HepG2 (cell line): ENCODE results near the gene SNAI1. TPM values are rescaled to one million over a fixed set of nuclear protein-coding genes. Genes with fewer than 3 reads are reported as not detected.

Source experiments
- FOXA1 ChIP-seq, 2 experiments: fragments of 450-650 bp in 1 of 2; sonication (generic) in 1 of 2; formaldehyde crosslinking in 1 of 2; IDR thresholded peaks; 2 replicates each; pipeline versions ENCODE4 v1.4.0 to v1.6.1; 2016 to 2020; ENCODE audit warnings: missing genetic modification reagents in 1 of 2
- GATAD2A ChIP-seq: IDR thresholded peaks from 2 replicates; pipeline ENCODE4 v1.6.1; 2016
- HDAC2 ChIP-seq: sonication (generic); formaldehyde crosslinking; IDR thresholded peaks from 2 replicates; pipeline ENCODE4 v1.4.0; 2020; ENCODE audit warnings: missing genetic modification reagents
- HINFP ChIP-seq: sonication (generic); formaldehyde crosslinking; IDR thresholded peaks from 2 replicates; pipeline ENCODE4 v1.4.0; 2020; ENCODE audit warnings: low read depth, mild to moderate bottlenecking, missing genetic modification reagents
- KAT8 ChIP-seq: IDR thresholded peaks from 2 replicates; pipeline ENCODE4 v1.6.1; 2016; ENCODE audit warnings: missing genetic modification reagents, missing compliant biosample characterization
- XRCC5 ChIP-seq: fragments of 200-400 bp; formaldehyde crosslinking; optimal IDR thresholded peaks from 2 replicates; pipeline ENCODE3; 2017; ENCODE audit warnings: mild to moderate bottlenecking, low read length
- ZNF205 ChIP-seq: IDR thresholded peaks from 2 replicates; pipeline ENCODE4 v1.6.1; 2018; ENCODE audit warnings: missing biosample characterization, missing genetic modification reagents
- ZNF83 ChIP-seq: sonication (generic); formaldehyde crosslinking; IDR thresholded peaks from 2 replicates; pipeline ENCODE4 v1.4.0; 2020; ENCODE audit warnings: missing genetic modification reagents, mild to moderate bottlenecking, borderline replicate concordance
- polyA plus RNA-seq, 8 experiments: library from polyadenylated mRNA; depleted of rRNA in 3 of 8; stranded (reverse) in 7 of 8; unstranded in 1 of 8; fragments of >200 nt; fragmentation: Illumina TruSeq in 4 of 8; extraction: Trizol in 4 of 8; gene quantifications; 2 replicates each; pipeline versions ENCODE4 v1.2.1 to v1.2.3, GENCODE V29; 2011 to 2016; ENCODE audit warnings: low read depth in 4 of 8, missing spikeins in 1 of 8, mixed read lengths in 1 of 8; ENCODE audit not compliant: insufficient read depth in 1 of 8
- total RNA-seq, 5 experiments: library from RNA; depleted of rRNA; stranded (reverse); fragments of >200 nt; fragmentation: Illumina TruSeq; extraction: Trizol; gene quantifications; 2 replicates each; pipeline ENCODE4 v1.2.3, GENCODE V29; 2016; ENCODE audit warnings: low read depth in 1 of 5
- TF ChIP-seq, protein P1 (sequence below), 2 experiments: sonication (generic) in 1 of 2; formaldehyde crosslinking in 1 of 2; IDR thresholded peaks; 2 replicates each; pipeline versions ENCODE4 v1.4.0 to v1.6.1; 2016 to 2020; ENCODE audit warnings: borderline replicate concordance in 1 of 2, low read depth in 1 of 2, mild to moderate bottlenecking in 1 of 2, missing genetic modification reagents in 1 of 2
- TF ChIP-seq, protein P2 (sequence below): sonication (generic); formaldehyde crosslinking; IDR thresholded peaks from 2 replicates; pipeline ENCODE4 v1.9.0; 2021; ENCODE audit warnings: missing genetic modification reagents, mild to moderate bottlenecking, borderline replicate concordance
- TF ChIP-seq, protein P3 (sequence below): sonication (generic); formaldehyde crosslinking; IDR thresholded peaks from 2 replicates; pipeline ENCODE4 v1.4.0; 2020; ENCODE audit warnings: mild to moderate bottlenecking, low read depth, missing genetic modification reagents
- TF ChIP-seq, protein P4 (sequence below): sonication (generic); formaldehyde crosslinking; IDR thresholded peaks from 2 replicates; pipeline ENCODE4 v1.5.1; 2020; ENCODE audit warnings: missing genetic modification reagents, mild to moderate bottlenecking, borderline replicate concordance

The SNAI1 gene
- total and polyA plus RNA-seq, 2 of the 13 experiments (the other 11 are each of a cell fraction or from before 2014, with no cell fraction given), result 1.3 to 1.4 TPM

DNA sequence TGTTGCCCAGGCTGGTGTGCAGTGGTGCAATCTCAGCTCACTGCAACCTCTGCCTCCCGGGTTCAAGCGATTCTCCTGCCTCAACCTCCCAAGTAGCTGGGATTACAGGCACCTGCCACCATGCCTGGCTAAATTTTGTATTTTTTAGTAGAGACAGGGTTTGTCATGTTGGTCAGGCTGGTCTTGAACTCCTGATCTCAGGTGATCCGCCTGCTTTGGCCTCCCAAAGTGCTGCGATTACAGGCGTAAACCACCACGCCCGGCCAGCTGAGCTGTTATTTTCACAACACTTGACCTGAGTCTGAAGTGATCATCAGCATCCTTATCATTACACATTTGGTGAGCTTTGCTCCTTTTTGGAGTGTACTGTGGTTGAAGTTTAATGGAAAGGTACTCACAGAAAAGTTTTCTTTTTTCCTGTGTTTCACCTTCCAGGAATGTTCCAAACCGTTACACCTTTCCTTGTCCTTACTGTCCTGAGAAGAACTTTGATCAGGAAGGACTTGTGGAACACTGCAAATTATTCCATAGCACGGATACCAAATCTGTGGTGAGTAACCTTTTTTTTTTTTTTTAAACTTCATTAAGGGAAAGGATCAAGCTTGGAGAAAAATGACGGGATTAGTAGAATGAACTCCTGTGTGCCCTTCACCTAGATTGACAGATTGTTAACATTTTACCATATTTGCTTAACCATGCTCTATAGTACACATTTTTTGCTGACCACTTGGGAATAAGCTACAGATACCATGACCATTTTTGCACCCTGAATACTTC lies 36.9 kb upstream of the SNAI1 start (continued):
- TF ChIP-seq, protein P1, sequence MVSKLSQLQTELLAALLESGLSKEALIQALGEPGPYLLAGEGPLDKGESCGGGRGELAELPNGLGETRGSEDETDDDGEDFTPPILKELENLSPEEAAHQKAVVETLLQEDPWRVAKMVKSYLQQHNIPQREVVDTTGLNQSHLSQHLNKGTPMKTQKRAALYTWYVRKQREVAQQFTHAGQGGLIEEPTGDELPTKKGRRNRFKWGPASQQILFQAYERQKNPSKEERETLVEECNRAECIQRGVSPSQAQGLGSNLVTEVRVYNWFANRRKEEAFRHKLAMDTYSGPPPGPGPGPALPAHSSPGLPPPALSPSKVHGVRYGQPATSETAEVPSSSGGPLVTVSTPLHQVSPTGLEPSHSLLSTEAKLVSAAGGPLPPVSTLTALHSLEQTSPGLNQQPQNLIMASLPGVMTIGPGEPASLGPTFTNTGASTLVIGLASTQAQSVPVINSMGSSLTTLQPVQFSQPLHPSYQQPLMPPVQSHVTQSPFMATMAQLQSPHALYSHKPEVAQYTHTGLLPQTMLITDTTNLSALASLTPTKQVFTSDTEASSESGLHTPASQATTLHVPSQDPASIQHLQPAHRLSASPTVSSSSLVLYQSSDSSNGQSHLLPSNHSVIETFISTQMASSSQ (IDR thresholded peaks at IDR 0.05; ENCODE audit: low read depth), result peak; percentile 89
- TF ChIP-seq, protein P1 (CRISPR knock-in tag; IDR thresholded peaks at IDR 0.05; ENCODE audit: borderline replicate concordance), result peak; percentile 82; the same call in 1 of the 2 replicates
- peak; percentile 87 for TF ChIP-seq HDAC2 (CRISPR knock-in tag)
- TF ChIP-seq HINFP (CRISPR knock-in tag), result peak; percentile 59; the same call in 1 of the 2 replicates
- peak; percentile 79; the same call in 1 of the 2 replicates for TF ChIP-seq ZNF205
- TF ChIP-seq FOXA1 (IDR thresholded peaks at IDR 0.05), result no peak
- 0 out of 2 replicates have a peak, but pooled peaks have one; percentile 3 for TF ChIP-seq FOXA1 (CRISPR knock-in tag; IDR thresholded peaks at IDR 0.05)
- TF ChIP-seq XRCC5, result no peak
- TF ChIP-seq GATAD2A (CRISPR knock-in tag), result peak; percentile 79
- TF ChIP-seq, protein P2, sequence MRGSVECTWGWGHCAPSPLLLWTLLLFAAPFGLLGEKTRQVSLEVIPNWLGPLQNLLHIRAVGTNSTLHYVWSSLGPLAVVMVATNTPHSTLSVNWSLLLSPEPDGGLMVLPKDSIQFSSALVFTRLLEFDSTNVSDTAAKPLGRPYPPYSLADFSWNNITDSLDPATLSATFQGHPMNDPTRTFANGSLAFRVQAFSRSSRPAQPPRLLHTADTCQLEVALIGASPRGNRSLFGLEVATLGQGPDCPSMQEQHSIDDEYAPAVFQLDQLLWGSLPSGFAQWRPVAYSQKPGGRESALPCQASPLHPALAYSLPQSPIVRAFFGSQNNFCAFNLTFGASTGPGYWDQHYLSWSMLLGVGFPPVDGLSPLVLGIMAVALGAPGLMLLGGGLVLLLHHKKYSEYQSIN, result no peak
- TF ChIP-seq, protein P3, sequence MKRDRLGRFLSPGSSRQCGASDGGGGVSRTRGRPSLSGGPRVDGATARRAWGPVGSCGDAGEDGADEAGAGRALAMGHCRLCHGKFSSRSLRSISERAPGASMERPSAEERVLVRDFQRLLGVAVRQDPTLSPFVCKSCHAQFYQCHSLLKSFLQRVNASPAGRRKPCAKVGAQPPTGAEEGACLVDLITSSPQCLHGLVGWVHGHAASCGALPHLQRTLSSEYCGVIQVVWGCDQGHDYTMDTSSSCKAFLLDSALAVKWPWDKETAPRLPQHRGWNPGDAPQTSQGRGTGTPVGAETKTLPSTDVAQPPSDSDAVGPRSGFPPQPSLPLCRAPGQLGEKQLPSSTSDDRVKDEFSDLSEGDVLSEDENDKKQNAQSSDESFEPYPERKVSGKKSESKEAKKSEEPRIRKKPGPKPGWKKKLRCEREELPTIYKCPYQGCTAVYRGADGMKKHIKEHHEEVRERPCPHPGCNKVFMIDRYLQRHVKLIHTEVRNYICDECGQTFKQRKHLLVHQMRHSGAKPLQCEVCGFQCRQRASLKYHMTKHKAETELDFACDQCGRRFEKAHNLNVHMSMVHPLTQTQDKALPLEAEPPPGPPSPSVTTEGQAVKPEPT, result 0 out of 2 replicates have a peak, but pooled peaks have one; percentile 24
- TF ChIP-seq ZNF83 (CRISPR knock-in tag), result peak; percentile 61; the same call in 1 of the 2 replicates
- peak; percentile 63; the same call in 1 of the 2 replicates for TF ChIP-seq KAT8 (CRISPR knock-in tag)
- TF ChIP-seq, protein P4, sequence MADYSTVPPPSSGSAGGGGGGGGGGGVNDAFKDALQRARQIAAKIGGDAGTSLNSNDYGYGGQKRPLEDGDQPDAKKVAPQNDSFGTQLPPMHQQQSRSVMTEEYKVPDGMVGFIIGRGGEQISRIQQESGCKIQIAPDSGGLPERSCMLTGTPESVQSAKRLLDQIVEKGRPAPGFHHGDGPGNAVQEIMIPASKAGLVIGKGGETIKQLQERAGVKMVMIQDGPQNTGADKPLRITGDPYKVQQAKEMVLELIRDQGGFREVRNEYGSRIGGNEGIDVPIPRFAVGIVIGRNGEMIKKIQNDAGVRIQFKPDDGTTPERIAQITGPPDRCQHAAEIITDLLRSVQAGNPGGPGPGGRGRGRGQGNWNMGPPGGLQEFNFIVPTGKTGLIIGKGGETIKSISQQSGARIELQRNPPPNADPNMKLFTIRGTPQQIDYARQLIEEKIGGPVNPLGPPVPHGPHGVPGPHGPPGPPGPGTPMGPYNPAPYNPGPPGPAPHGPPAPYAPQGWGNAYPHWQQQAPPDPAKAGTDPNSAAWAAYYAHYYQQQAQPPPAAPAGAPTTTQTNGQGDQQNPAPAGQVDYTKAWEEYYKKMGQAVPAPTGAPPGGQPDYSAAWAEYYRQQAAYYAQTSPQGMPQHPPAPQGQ (CRISPR knock-in tag), result 0 out of 2 replicates have a peak, but pooled peaks have one; percentile 25
